Glutamatergic neuron (in vitro differentiated cells): ENCODE results near the gene PRKG1. TPM values are rescaled to one million over a fixed set of nuclear protein-coding genes. Genes with fewer than 3 reads are reported as not detected.

Experiments used
- DNase-seq: peaks from one replicate; pipeline ENCODE4 v3.0.0; 2022
- H3K27ac Mint-ChIP-seq: one replicate; pipeline ENCODE4 v1.8.0; 2020; ENCODE audit warnings: mild to moderate bottlenecking, mixed read lengths, inconsistent platforms; ENCODE audit not compliant: unreplicated experiment
- H3K27me3 Mint-ChIP-seq: one replicate; pipeline ENCODE4 v1.8.0; 2020; ENCODE audit warnings: mild to moderate bottlenecking, moderate library complexity, mixed read lengths, inconsistent platforms; ENCODE audit not compliant: unreplicated experiment
- H3K36me3 Mint-ChIP-seq: one replicate; pipeline ENCODE4 v1.8.0; 2020; ENCODE audit warnings: mild to moderate bottlenecking, mixed read lengths, inconsistent platforms; ENCODE audit not compliant: unreplicated experiment
- H3K4me1 Mint-ChIP-seq: one replicate; pipeline ENCODE4 v1.8.0; 2020; ENCODE audit warnings: mild to moderate bottlenecking, low read depth, mixed read lengths, inconsistent platforms; ENCODE audit not compliant: unreplicated experiment
- H3K4me3 Mint-ChIP-seq: one replicate; pipeline ENCODE4 v1.8.0; 2020; ENCODE audit warnings: mild to moderate bottlenecking, mixed read lengths, inconsistent platforms; ENCODE audit not compliant: unreplicated experiment
- H3K9me3 Mint-ChIP-seq: one replicate; pipeline ENCODE4 v1.8.0; 2020; ENCODE audit warnings: mild to moderate bottlenecking, moderate library complexity, mixed read lengths, inconsistent platforms; ENCODE audit not compliant: unreplicated experiment
- CTCF ChIP-seq: fragments of 200-600 bp; sonication (generic); IDR thresholded peaks from one replicate; pipeline ENCODE4 v1.5.0; 2021; ENCODE audit not compliant: partially characterized antibody, unreplicated experiment
- total RNA-seq: library from RNA; stranded (reverse); fragmentation: NEBNext Ultra II Directional; extraction: Animal tissue kit (Norgen Biotek cat#: 25700); gene quantifications from one replicate; pipeline ENCODE4 v1.2.1, GENCODE V29; 2021; ENCODE audit not compliant: unreplicated experiment

Gene PRKG1
- total RNA-seq, 1 donor from 2014 or later, result 52.7 TPM

GRCh38 chr10:51986516-51986915 is 912.2 kb downstream of the PRKG1 start:
- Mint-ChIP-seq H3K27ac (no peak overlapping the region), H3K4me3 (no peak overlapping the region), H3K9me3 (peaks cover 3% of the 10 kb centered on the region), H3K36me3 (peaks cover 9% of the 10 kb centered on the region), H3K4me1 (peaks cover 3% of the 10 kb centered on the region), H3K27me3 (no peaks in the 10 kb centered on the region)
- no peak for DNase-seq
- no peak for TF ChIP-seq CTCF

- Mint-ChIP-seq H3K4me1 (peaks cover 10% of the 10 kb centered on the region), H3K27ac (no peak overlapping the region), H3K27me3 (peaks cover 4% of the 10 kb centered on the region), H3K36me3 (peaks cover 5% of the 10 kb centered on the region), H3K4me3 (no peak overlapping the region), H3K9me3 (no peaks in the 10 kb centered on the region)
- no peak for DNase-seq
- no peak for TF ChIP-seq CTCF
These were observed 919.2 kb downstream of the PRKG1 start for GRCh38 chr10:51993475-51993874.

GRCh38 chr10:51999096-51999495 is 924.8 kb downstream of the PRKG1 start:
- no peaks in the 10 kb centered on the region for H3K9me3 Mint-ChIP-seq
- H3K27me3 Mint-ChIP-seq, result peaks cover 4% of the 10 kb centered on the region
- H3K4me1 Mint-ChIP-seq, result peaks cover 35% of the 10 kb centered on the region
- peak overlapping the region; percentile 87 for H3K27ac Mint-ChIP-seq
- TF ChIP-seq CTCF, result no peak
- no peak overlapping the region for H3K4me3 Mint-ChIP-seq
- DNase-seq, result peak; percentile 41
- H3K36me3 Mint-ChIP-seq, result no peaks in the 10 kb centered on the region

- Mint-ChIP-seq H3K4me1 (peaks cover 18% of the 10 kb centered on the region), H3K27ac (no peak overlapping the region), H3K36me3 (peaks cover 21% of the 10 kb centered on the region), H3K4me3 (no peak overlapping the region), H3K27me3 (no peaks in the 10 kb centered on the region), H3K9me3 (peaks cover 7% of the 10 kb centered on the region)
- TF ChIP-seq CTCF, result peak; percentile 74
- DNase-seq, result no peak
These were observed 930.2 kb downstream of the PRKG1 start for GRCh38 chr10:52004342-52004949.

- H3K4me1 Mint-ChIP-seq, result peaks cover 12% of the 10 kb centered on the region
- peaks cover 29% of the 10 kb centered on the region for H3K36me3 Mint-ChIP-seq
- H3K27me3 Mint-ChIP-seq, result peaks cover 1% of the 10 kb centered on the region
- no peak for DNase-seq
- peaks cover 10% of the 10 kb centered on the region for H3K9me3 Mint-ChIP-seq
- no peak for TF ChIP-seq CTCF
- H3K27ac Mint-ChIP-seq, result no peak overlapping the region
- H3K4me3 Mint-ChIP-seq, result no peak overlapping the region
These were observed 932.8 kb downstream of the PRKG1 start for GRCh38 chr10:52007091-52007490.
